Measurements from ENCODE around the gene PDSS2.

Gene PDSS2

DNA sequence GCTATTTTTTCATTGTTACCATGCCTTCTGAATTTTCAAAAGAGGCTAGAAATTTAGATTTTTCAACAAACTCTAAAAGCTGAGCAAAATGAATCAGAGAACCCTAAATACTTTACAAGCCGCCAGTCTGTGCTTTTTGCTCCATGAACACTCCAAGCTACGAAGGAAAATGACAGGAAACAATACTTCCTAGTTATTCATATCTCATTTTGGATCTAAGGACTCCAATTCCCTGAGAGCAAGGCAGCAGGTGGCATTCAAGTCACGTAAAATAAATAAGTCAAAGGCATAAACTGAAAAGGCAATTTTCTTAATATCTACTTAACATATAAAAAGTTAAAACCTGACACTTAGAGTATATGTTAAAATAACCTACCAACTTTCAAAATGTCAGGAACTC lies 50.6 kb downstream of the PDSS2 start:
- Histone ChIP-seq H3K4me1 (ENCODE audit: insufficient read depth, low read length, severe bottlenecking) (no peaks in the 10 kb centered on the region), H4K20me1 (ENCODE audit: insufficient read depth, low read length) (no peaks in the 10 kb centered on the region), H3K27ac (ENCODE audit: low read depth, low read length, poor library complexity, severe bottlenecking) (no peak overlapping the region), H3K9me2 (ENCODE audit: low read depth, low read length) (no peaks in the 10 kb centered on the region), H3K4me2 (ENCODE audit: low read length) (no peak overlapping the region), H3F3A (ENCODE audit: insufficient read depth, low read length) (no peaks in the 10 kb centered on the region), H3K9ac (ENCODE audit: low read length) (no peak overlapping the region), H3K79me2 (ENCODE audit: insufficient read depth, low read length) (no peaks in the 10 kb centered on the region), H3K9me3 (ENCODE audit: low read length) (peaks cover 7% of the 10 kb centered on the region; the same call in 1 of the 2 replicates), H2AFZ (ENCODE audit: low read length) (no peak overlapping the region), H3K36me3 (ENCODE audit: insufficient read depth, low read length) (no peaks in the 10 kb centered on the region), H3K27me3 (ENCODE audit: insufficient read depth, low read length) (no peaks in the 10 kb centered on the region), H3K4me3 (ENCODE audit: low read depth, low read length, poor library complexity, severe bottlenecking) (no peak overlapping the region)
- no peak for TF ChIP-seq EZH2 (IDR thresholded peaks at IDR 0.05; ENCODE audit: borderline replicate concordance, low read length)
- no peak for TF ChIP-seq CTCF (IDR thresholded peaks at IDR 0.05; ENCODE audit: low read length)

DNA sequence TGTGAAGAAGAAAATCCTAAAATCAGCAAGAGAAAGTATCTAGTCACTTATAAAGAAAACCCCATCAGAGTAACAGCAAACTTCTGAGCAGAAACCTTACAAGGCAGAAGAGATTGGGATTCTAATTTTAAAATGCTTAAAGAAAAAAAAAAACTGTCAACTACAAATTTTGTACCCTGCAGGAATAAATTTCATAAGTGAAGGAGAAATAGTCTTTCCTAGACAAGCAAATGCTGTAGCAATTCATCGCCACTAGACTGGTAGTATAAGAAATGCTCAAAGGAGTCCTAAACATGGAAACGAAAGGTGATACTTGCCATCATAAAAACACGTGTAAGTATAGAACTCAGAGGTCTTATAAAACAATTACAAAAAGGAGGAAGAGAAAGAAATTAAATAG lies 54.4 kb downstream of the PDSS2 start:
- Histone ChIP-seq H3K4me2 (ENCODE audit: low read length) (no peak overlapping the region), H3K4me3 (ENCODE audit: low read depth, low read length, poor library complexity, severe bottlenecking) (no peak overlapping the region), H3F3A (ENCODE audit: insufficient read depth, low read length) (no peaks in the 10 kb centered on the region), H3K79me2 (ENCODE audit: insufficient read depth, low read length) (no peaks in the 10 kb centered on the region), H3K4me1 (ENCODE audit: insufficient read depth, low read length, severe bottlenecking) (no peaks in the 10 kb centered on the region), H3K27me3 (ENCODE audit: insufficient read depth, low read length) (no peaks in the 10 kb centered on the region), H2AFZ (ENCODE audit: low read length) (no peak overlapping the region), H3K9me3 (ENCODE audit: low read length) (peaks cover 15% of the 10 kb centered on the region), H3K27ac (ENCODE audit: low read depth, low read length, poor library complexity, severe bottlenecking) (no peak overlapping the region), H3K36me3 (ENCODE audit: insufficient read depth, low read length) (peaks cover 13% of the 10 kb centered on the region), H3K9ac (ENCODE audit: low read length) (no peak overlapping the region), H4K20me1 (ENCODE audit: insufficient read depth, low read length) (no peaks in the 10 kb centered on the region), H3K9me2 (ENCODE audit: low read depth, low read length) (no peaks in the 10 kb centered on the region)
- TF ChIP-seq CTCF (IDR thresholded peaks at IDR 0.05; ENCODE audit: low read length): no peak

DNA sequence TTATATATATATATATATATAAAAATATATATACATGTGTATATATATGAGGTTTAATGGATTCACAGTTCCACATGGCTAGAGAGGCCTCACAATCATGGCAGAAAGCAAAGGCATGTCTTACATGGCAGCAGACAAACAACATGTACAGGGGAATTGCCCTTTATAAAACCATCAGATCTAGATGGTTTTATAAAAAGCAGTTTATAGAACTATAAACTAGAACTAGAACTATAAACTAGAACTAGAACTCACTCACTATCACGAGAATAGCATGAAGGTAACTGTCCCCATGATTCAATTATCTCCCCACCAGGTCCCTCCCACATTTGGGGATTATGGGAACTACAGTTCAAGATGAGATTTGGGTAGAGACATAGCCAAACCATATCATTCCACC lies 56.8 kb downstream of the PDSS2 start:
- no peaks in the 10 kb centered on the region for H4K20me1 ChIP-seq (ENCODE audit: insufficient read depth, low read length)
- no peak overlapping the region for H3K4me3 ChIP-seq (ENCODE audit: low read depth, low read length, poor library complexity, severe bottlenecking)
- H3F3A ChIP-seq (ENCODE audit: insufficient read depth, low read length): no peaks in the 10 kb centered on the region
- H3K4me1 ChIP-seq (ENCODE audit: insufficient read depth, low read length, severe bottlenecking): no peaks in the 10 kb centered on the region
- H3K36me3 ChIP-seq (ENCODE audit: insufficient read depth, low read length): peaks cover 13% of the 10 kb centered on the region
- H3K79me2 ChIP-seq (ENCODE audit: insufficient read depth, low read length): no peaks in the 10 kb centered on the region
- peaks cover 15% of the 10 kb centered on the region for H3K9me3 ChIP-seq (ENCODE audit: low read length)
- no peak overlapping the region for H3K9ac ChIP-seq (ENCODE audit: low read length)
- no peak overlapping the region for H3K4me2 ChIP-seq (ENCODE audit: low read length)
- no peak overlapping the region for H2AFZ ChIP-seq (ENCODE audit: low read length)
- H3K27me3 ChIP-seq (ENCODE audit: insufficient read depth, low read length): no peaks in the 10 kb centered on the region
- H3K27ac ChIP-seq (ENCODE audit: low read depth, low read length, poor library complexity, severe bottlenecking): no peak overlapping the region
- no peak for TF ChIP-seq EZH2 (IDR thresholded peaks at IDR 0.05; ENCODE audit: borderline replicate concordance, low read length)
- TF ChIP-seq CTCF (IDR thresholded peaks at IDR 0.05; ENCODE audit: low read length): no peak
- no peaks in the 10 kb centered on the region for H3K9me2 ChIP-seq (ENCODE audit: low read depth, low read length)

Measured in OCI-LY1 (cell line).